Gastrocnemius medialis (tissue), 4 donors: ENCODE results near the gene COMMD7.

Source experiments
- POLR2A ChIP-seq, 2 donors: fragments of 450-650 bp; IDR thresholded peaks; one replicate each; pipeline ENCODE4 v1.6.1; 2017; ENCODE audit warnings: antibody characterized with exemption in 2 of 2, mild to moderate bottlenecking in 2 of 2, moderate library complexity in 2 of 2
- TF ChIP-seq, protein P1 (sequence below), 5 experiments: fragments of 450-650 bp in 3 of 5; fragments of 200-600 bp in 2 of 5; sonication (generic) in 2 of 5; IDR thresholded peaks in 4 of 5; conservative IDR thresholded peaks in 1 of 5; 1 replicate in 4 of 5; 2 replicates in 1 of 5; pipeline ENCODE4 v1.5.1; 2016 to 2019; ENCODE audit warnings: antibody characterized with exemption in 5 of 5, mild to moderate bottlenecking in 3 of 5, moderate library complexity in 3 of 5

DNA sequence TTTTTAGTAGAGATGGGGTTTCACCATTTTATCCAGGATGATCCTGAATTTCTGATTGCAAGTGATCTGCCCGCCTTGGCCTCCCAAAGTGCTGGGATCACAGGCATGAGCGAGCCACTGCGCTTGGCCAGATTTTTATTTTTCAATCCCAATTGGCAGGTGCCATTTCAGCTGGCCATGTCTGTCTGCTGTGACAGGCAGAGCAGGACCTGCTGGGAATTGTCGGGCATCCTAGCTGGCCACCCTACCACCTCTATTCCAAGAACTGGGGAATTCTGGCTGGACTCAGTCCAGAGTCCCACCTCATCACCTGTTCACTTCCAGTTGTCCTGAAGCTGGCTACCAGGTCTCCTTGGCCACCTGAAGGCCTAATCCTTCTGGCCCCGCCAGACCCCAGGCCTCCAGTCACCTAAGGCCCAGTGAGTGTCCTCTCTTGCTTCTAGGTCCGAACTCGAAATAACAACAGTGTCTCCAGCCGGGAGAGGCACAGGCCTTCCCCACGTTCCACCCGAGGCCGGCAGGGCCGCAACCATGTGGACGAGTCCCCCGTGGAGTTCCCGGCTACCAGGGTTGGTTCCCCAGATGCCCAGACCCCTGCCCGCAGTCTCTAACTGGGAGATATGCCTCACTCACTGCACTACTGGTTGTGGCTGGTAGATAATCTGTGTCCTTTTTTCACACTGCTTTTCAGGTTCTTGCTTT is 42.9 kb upstream of the COMMD7 start:
- no peak for TF ChIP-seq POLR2A (IDR thresholded peaks at IDR 0.05)
- TF ChIP-seq, protein P1, sequence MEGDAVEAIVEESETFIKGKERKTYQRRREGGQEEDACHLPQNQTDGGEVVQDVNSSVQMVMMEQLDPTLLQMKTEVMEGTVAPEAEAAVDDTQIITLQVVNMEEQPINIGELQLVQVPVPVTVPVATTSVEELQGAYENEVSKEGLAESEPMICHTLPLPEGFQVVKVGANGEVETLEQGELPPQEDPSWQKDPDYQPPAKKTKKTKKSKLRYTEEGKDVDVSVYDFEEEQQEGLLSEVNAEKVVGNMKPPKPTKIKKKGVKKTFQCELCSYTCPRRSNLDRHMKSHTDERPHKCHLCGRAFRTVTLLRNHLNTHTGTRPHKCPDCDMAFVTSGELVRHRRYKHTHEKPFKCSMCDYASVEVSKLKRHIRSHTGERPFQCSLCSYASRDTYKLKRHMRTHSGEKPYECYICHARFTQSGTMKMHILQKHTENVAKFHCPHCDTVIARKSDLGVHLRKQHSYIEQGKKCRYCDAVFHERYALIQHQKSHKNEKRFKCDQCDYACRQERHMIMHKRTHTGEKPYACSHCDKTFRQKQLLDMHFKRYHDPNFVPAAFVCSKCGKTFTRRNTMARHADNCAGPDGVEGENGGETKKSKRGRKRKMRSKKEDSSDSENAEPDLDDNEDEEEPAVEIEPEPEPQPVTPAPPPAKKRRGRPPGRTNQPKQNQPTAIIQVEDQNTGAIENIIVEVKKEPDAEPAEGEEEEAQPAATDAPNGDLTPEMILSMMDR (IDR thresholded peaks at IDR 0.05 in 4 of 5, conservative IDR thresholded peaks at IDR 0.05 in 1 of 5): no peak
